LNCaP clone FGC (cell line): ENCODE measurements around the gene TMEM45A.

Experiments
- DNase-seq: peaks from one replicate; pipeline ENCODE4 v3.0.0-alpha.2; 2011; ENCODE audit warnings: low read depth
- H3K4me3 ChIP-seq: 2 replicates; pipeline ENCODE4 v1.5.1; 2011; ENCODE audit warnings: mild to moderate bottlenecking, low read depth, low read length, control low read depth
- CTCF ChIP-seq: IDR thresholded peaks from 2 replicates; pipeline ENCODE4 v1.5.1; 2012; ENCODE audit warnings: mild to moderate bottlenecking; ENCODE audit not compliant: control insufficient read depth, insufficient read depth; ENCODE audit errors: extremely low read depth

Gene TMEM45A

GRCh38 chr3:100609963-100610362, 117.5 kb downstream of the TMEM45A start:
- no peak for TF ChIP-seq CTCF
- H3K4me3 ChIP-seq: no peak overlapping the region
- DNase-seq: no peak

- H3K4me3 ChIP-seq: no peak overlapping the region
- no peak for DNase-seq
- TF ChIP-seq CTCF: no peak
Measured at GRCh38 chr3:100611221-100611620, 118.8 kb downstream of the TMEM45A start.

GRCh38 chr3:100613721-100614390, 121.4 kb downstream of the TMEM45A start:
- H3K4me3 ChIP-seq: no peak overlapping the region
- DNase-seq: no peak
- TF ChIP-seq CTCF: no peak

GRCh38 chr3:100614941-100615340, 122.5 kb downstream of the TMEM45A start:
- no peak overlapping the region for H3K4me3 ChIP-seq
- TF ChIP-seq CTCF: no peak
- no peak for DNase-seq

- no peak for TF ChIP-seq CTCF
- no peak for DNase-seq
- H3K4me3 ChIP-seq: no peak overlapping the region
Measured at GRCh38 chr3:100615684-100616083, 123.3 kb downstream of the TMEM45A start.

- no peak for TF ChIP-seq CTCF
- no peak for DNase-seq
Measured at GRCh38 chr3:100621251-100621650, 128.8 kb downstream of the TMEM45A start.

More at GRCh38 chr3:100621251-100621650, 128.8 kb downstream of the TMEM45A start:
- H3K4me3 ChIP-seq: no peak overlapping the region
